ENCODE data around the gene HDDC3.

- TF ChIP-seq CTCF (IDR thresholded peaks at IDR 0.05; ENCODE audit: insufficient read depth, low read depth, low read length) = no peak
- TF ChIP-seq EZH2 (IDR thresholded peaks at IDR 0.05; ENCODE audit: insufficient read depth, low read length) = no peak
Measured at GRCh38 chr15:90907051-90907660, 25.2 kb downstream of the HDDC3 start.
